ENCODE data around the gene KRT2. TPM values are rescaled to one million over a fixed set of nuclear protein-coding genes. Genes with fewer than 3 reads are reported as not detected.

The KRT2 gene
- total and polyA plus RNA-seq, 2 of the 8 experiments (the other 6 are each of a cell fraction or from before 2014, with no cell fraction given) = not detected

GRCh38 chr12:52690351-52691075 lies 38.5 kb upstream of the KRT2 start (continued):
- TF ChIP-seq POLR2A (IDR thresholded peaks at IDR 0.05; ENCODE audit: control extremely low read depth in 1 of 2, low read depth in 2 of 2, low read length in 2 of 2) (no peak), NRF1 (IDR thresholded peaks at IDR 0.05; ENCODE audit: low read depth, low read length) (no peak), TAF7 (optimal IDR thresholded peaks at IDR 0.05; ENCODE audit: borderline replicate concordance, low read depth, low read length) (no peak), SUZ12 (IDR thresholded peaks at IDR 0.05; ENCODE audit: low read length) (no peak; the same call in 1 of the 2 replicates)
